Hepatocyte (in vitro differentiated cells): Measurements from ENCODE around the gene SEMA6A. TPM values are rescaled to one million over a fixed set of nuclear protein-coding genes. Genes with fewer than 3 reads are reported as not detected.

Source experiments
- DNase-seq: peaks from one replicate; pipeline ENCODE4 v3.0.0-alpha.2; 2016; ENCODE audit warnings: low spot score
- H2AFZ ChIP-seq: fragments of 200-600 bp; sonication (generic); 2 replicates; pipeline ENCODE4 v1.6.0; 2016; ENCODE audit warnings: antibody characterized with exemption, mild to moderate bottlenecking
- H3K27ac ChIP-seq: fragments of 200-600 bp; sonication (generic); 2 replicates; pipeline ENCODE4 v1.5.1; 2016; ENCODE audit warnings: mild to moderate bottlenecking
- H3K27me3 ChIP-seq: fragments of 200-600 bp; sonication (generic); 2 replicates; pipeline ENCODE4 v1.6.1; 2016
- H3K36me3 ChIP-seq: fragments of 200-600 bp; sonication (generic); replicated peaks from 2 replicates; pipeline ENCODE4 v1.5.1; 2016; ENCODE audit warnings: low read depth; ENCODE audit not compliant: insufficient read depth
- H3K4me1 ChIP-seq: fragments of 200-600 bp; sonication (generic); 2 replicates; pipeline ENCODE4 v1.5.1; 2016; ENCODE audit warnings: mild to moderate bottlenecking, moderate library complexity; ENCODE audit not compliant: insufficient read depth
- H3K4me2 ChIP-seq: fragments of 200-600 bp; sonication (generic); 2 replicates; pipeline ENCODE4 v1.6.0; 2016
- H3K4me3 ChIP-seq: fragments of 200-600 bp; sonication (generic); 2 replicates; pipeline ENCODE4 v1.5.1; 2016; ENCODE audit warnings: mild to moderate bottlenecking
- H3K79me2 ChIP-seq: fragments of 200-600 bp; sonication (generic); 2 replicates; pipeline ENCODE4 v1.6.0; 2017; ENCODE audit warnings: mild to moderate bottlenecking
- H3K9me2 ChIP-seq: fragments of 200-600 bp; sonication (generic); replicated peaks from 2 replicates; pipeline ENCODE4 v1.6.0; 2017; ENCODE audit warnings: mild to moderate bottlenecking; ENCODE audit not compliant: insufficient read depth
- H3K9me3 ChIP-seq: fragments of 200-600 bp; sonication (generic); 2 replicates; pipeline ENCODE4 v1.5.1; 2016; ENCODE audit warnings: low read depth, mild to moderate bottlenecking
- H4K20me1 ChIP-seq: fragments of 200-600 bp; sonication (generic); 2 replicates; pipeline ENCODE4 v1.6.0; 2016; ENCODE audit warnings: mild to moderate bottlenecking; ENCODE audit not compliant: insufficient read depth, poor library complexity, severe bottlenecking
- CTCF ChIP-seq: fragments of 200-600 bp; sonication (generic); IDR thresholded peaks from 2 replicates; pipeline ENCODE4 v1.5.1; 2016; ENCODE audit warnings: antibody characterized with exemption, mild to moderate bottlenecking; ENCODE audit not compliant: poor library complexity
- EZH2 ChIP-seq: fragments of 200-600 bp; sonication (generic); IDR thresholded peaks from 2 replicates; pipeline ENCODE4 v1.6.1; 2016; ENCODE audit warnings: antibody characterized with exemption, mild to moderate bottlenecking, borderline replicate concordance
- EZH2phosphoT487 ChIP-seq: fragments of 200-600 bp; sonication (generic); IDR thresholded peaks from one replicate; pipeline ENCODE4 v1.6.1; 2018; ENCODE audit warnings: antibody characterized with exemption, mild to moderate bottlenecking, low read depth, moderate library complexity; ENCODE audit not compliant: unreplicated experiment, severe bottlenecking
- WGBS: methylation state at CpG from one replicate; pipeline ENCODE4 v1.1.6; 2016; ENCODE audit warnings: low lambda C conversion rate; ENCODE audit errors: missing lambda C conversion rate; 5-methylcytosine and 5-hydroxymethylcytosine counted together
- polyA plus RNA-seq: library from polyadenylated mRNA; unstranded; fragments of >200 nt; fragmentation: Nextera tagmentation; extraction: Ambion mirVana; gene quantifications from 2 replicates; pipeline ENCODE4 v1.2.1, GENCODE V29; 2016
- total RNA-seq: library from RNA; depleted of rRNA; stranded (reverse); fragments of >200 nt; gene quantifications from 2 replicates; pipeline ENCODE4 v1.2.3, GENCODE V29; 2014

The SEMA6A gene
- total and polyA plus RNA-seq, 2 experiments from 2014 or later = 38.2 to 68.6 TPM

GRCh38 chr5:116557669-116558271, 16.9 kb downstream of the SEMA6A start:
- Histone ChIP-seq H3K4me3 (no peak overlapping the region), H3K9me2 (no peaks in the 10 kb centered on the region), H3K79me2 (peaks cover 97% of the 10 kb centered on the region), H3K4me2 (no peak overlapping the region), H3K4me1 (peaks cover 16% of the 10 kb centered on the region), H3K36me3 (no peaks in the 10 kb centered on the region), H3K27me3 (no peaks in the 10 kb centered on the region), H3K9me3 (no peaks in the 10 kb centered on the region), H3K27ac (no peak overlapping the region), H4K20me1 (peaks cover 73% of the 10 kb centered on the region), H2AFZ (no peak overlapping the region)
- no peak for DNase-seq
- WGBS = 49% methylated on average over 5 of the region's 5 CpGs
- TF ChIP-seq EZH2phosphoT487 (no peak), EZH2 (no peak), CTCF (peak; percentile 59)

GRCh38 chr5:116554764-116555163, 19.9 kb downstream of the SEMA6A start:
- peaks cover 16% of the 10 kb centered on the region for H3K4me1 ChIP-seq
- H2AFZ ChIP-seq = no peak overlapping the region
- no peak for DNase-seq
- H3K36me3 ChIP-seq = no peaks in the 10 kb centered on the region
- TF ChIP-seq CTCF = no peak
- no peak for TF ChIP-seq EZH2phosphoT487
- TF ChIP-seq EZH2 = no peak
- no peaks in the 10 kb centered on the region for H3K9me2 ChIP-seq
- H3K27me3 ChIP-seq = no peaks in the 10 kb centered on the region
- peak overlapping the region; percentile 12 for H3K4me2 ChIP-seq
- WGBS = 54% methylated on average over 2 of the region's 2 CpGs
- H3K27ac ChIP-seq = peak overlapping the region; percentile 17
- H3K4me3 ChIP-seq = no peak overlapping the region
- no peaks in the 10 kb centered on the region for H3K9me3 ChIP-seq
- H4K20me1 ChIP-seq = peaks cover 58% of the 10 kb centered on the region
- H3K79me2 ChIP-seq = peaks cover 97% of the 10 kb centered on the region

GRCh38 chr5:116553366-116553765, 21.3 kb downstream of the SEMA6A start:
- peaks cover 54% of the 10 kb centered on the region for H4K20me1 ChIP-seq
- H3K4me3 ChIP-seq = no peak overlapping the region
- H3K27me3 ChIP-seq = no peaks in the 10 kb centered on the region
- no peak overlapping the region for H2AFZ ChIP-seq
- no peak overlapping the region for H3K4me2 ChIP-seq
- no peaks in the 10 kb centered on the region for H3K9me2 ChIP-seq
- TF ChIP-seq EZH2 = no peak
- TF ChIP-seq EZH2phosphoT487 = no peak
- TF ChIP-seq CTCF = no peak
- no peaks in the 10 kb centered on the region for H3K9me3 ChIP-seq
- H3K4me1 ChIP-seq = peaks cover 16% of the 10 kb centered on the region
- H3K36me3 ChIP-seq = no peaks in the 10 kb centered on the region
- peaks cover 99% of the 10 kb centered on the region for H3K79me2 ChIP-seq
- DNase-seq = no peak
- WGBS = 77% methylated on average over 4 of the region's 4 CpGs
- no peak overlapping the region for H3K27ac ChIP-seq
